B cell (primary cell): ENCODE measurements around the gene TNFAIP8L2. TPM values are rescaled to one million over a fixed set of nuclear protein-coding genes. Genes with fewer than 3 reads are reported as not detected.

Experiments used
- ATAC-seq: fragments of 200-7000 bp; cut with Tn5 transposase; one replicate; pipeline ENCODE4 v1.10.0; 2021; ENCODE audit warnings: low read depth, mild to moderate bottlenecking, moderate number of reproducible peaks, moderate library complexity
- CTCF ChIA-PET: fragments of 350-600 bp; sonication (Branson Sonifier 250); formaldehyde crosslinking; loops from one replicate; lab custom pipeline; 2021; ENCODE audit warnings: antibody characterized with exemption, inconsistent platforms; lab: Charles Lee
- POLR2A ChIA-PET: fragments of 350-600 bp; sonication (Branson Sonifier 250); formaldehyde crosslinking; loops from one replicate; lab custom pipeline; 2021; ENCODE audit warnings: antibody characterized with exemption; lab: Charles Lee
- DNase-seq: peaks from one replicate; pipeline ENCODE4 v3.0.0; 2013
- H2AFZ ChIP-seq: 2 replicates; pipeline ENCODE4 v1.6.1; 2012; ENCODE audit warnings: mild to moderate bottlenecking, low read depth, low read length; ENCODE audit not compliant: insufficient read depth, poor library complexity, severe bottlenecking
- H3K27ac ChIP-seq, 2 donors: 1 replicate in 1 of 2; 2 replicates in 1 of 2; pipeline ENCODE4 v1.5.1; 2012 to 2013; ENCODE audit warnings: low read length in 2 of 2, mild to moderate bottlenecking in 2 of 2, moderate library complexity in 1 of 2
- H3K27me3 ChIP-seq, 4 experiments: fragments of 200-600 bp in 1 of 4; sonication (generic) in 1 of 4; replicated peaks in 1 of 4; 1 replicate in 2 of 4; 2 replicates in 2 of 4; pipeline versions ENCODE4 v1.6.1 to v1.7.0; 2013 to 2016; ENCODE audit warnings: low read length in 3 of 4, mild to moderate bottlenecking in 2 of 4, mixed read lengths in 1 of 4, moderate library complexity in 1 of 4; ENCODE audit not compliant: insufficient read depth in 4 of 4, control insufficient read depth in 3 of 4; ENCODE audit errors: control extremely low read depth in 1 of 4
- H3K36me3 ChIP-seq, 2 experiments: replicated peaks in 1 of 2; 1 replicate in 1 of 2; 2 replicates in 1 of 2; pipeline versions ENCODE4 v1.6.1 to v1.7.1; 2013; ENCODE audit warnings: low read length in 1 of 2; ENCODE audit not compliant: insufficient read depth in 2 of 2, control insufficient read depth in 1 of 2; ENCODE audit errors: control extremely low read depth in 1 of 2, extremely low read depth in 1 of 2
- H3K4me1 ChIP-seq, 2 donors: fragments of 200-600 bp in 1 of 2; sonication (generic) in 1 of 2; 1 replicate in 1 of 2; 2 replicates in 1 of 2; pipeline versions ENCODE4 v1.5.1 to v1.6.1; 2013 to 2017; ENCODE audit warnings: low read length in 2 of 2; ENCODE audit not compliant: control insufficient read depth in 2 of 2, insufficient read depth in 2 of 2
- H3K4me2 ChIP-seq: replicated peaks from 2 replicates; pipeline ENCODE3; 2012; ENCODE audit warnings: mild to moderate bottlenecking, low read depth, low read length; ENCODE audit not compliant: poor library complexity, severe bottlenecking
- H3K4me3 ChIP-seq, 5 experiments: fragments of 200-600 bp in 1 of 5; sonication (generic) in 1 of 5; 1 replicate in 3 of 5; 2 replicates in 2 of 5; pipeline versions ENCODE4 v1.5.1 to v1.7.0; 2011 to 2016; ENCODE audit warnings: low read length in 4 of 5, mild to moderate bottlenecking in 4 of 5, low read depth in 2 of 5, control low read depth in 1 of 5, moderate library complexity in 1 of 5; ENCODE audit not compliant: insufficient read depth in 1 of 5; ENCODE audit errors: control extremely low read depth in 1 of 5, extremely low read depth in 1 of 5
- H3K79me2 ChIP-seq: fragments of 200-600 bp; sonication (generic); one replicate; pipeline ENCODE4 v1.6.0; 2016; ENCODE audit warnings: low read length; ENCODE audit not compliant: control insufficient read depth, insufficient read depth
- H3K9ac ChIP-seq: fragments of 200-600 bp; sonication (generic); 2 replicates; pipeline ENCODE4 v1.6.1; 2017; ENCODE audit warnings: mild to moderate bottlenecking, low read length, moderate library complexity
- H3K9me3 ChIP-seq, 3 donors: one replicate each; pipeline versions ENCODE4 v1.6.1 to v1.7.1; 2013; ENCODE audit warnings: low read length in 2 of 3; ENCODE audit not compliant: control insufficient read depth in 2 of 3, insufficient read depth in 1 of 3; ENCODE audit errors: control extremely low read depth in 1 of 3
- H4K20me1 ChIP-seq: 2 replicates; pipeline ENCODE4 v1.6.0; 2012; ENCODE audit warnings: mild to moderate bottlenecking, low read length; ENCODE audit not compliant: insufficient read depth, control insufficient read depth, poor library complexity, severe bottlenecking
- H3K27ac Mint-ChIP-seq: one replicate; pipeline ENCODE4 v1.8.0; 2021; ENCODE audit warnings: mixed read lengths
- H3K27me3 Mint-ChIP-seq: one replicate; pipeline ENCODE4 v1.8.0; 2021; ENCODE audit warnings: mixed read lengths
- H3K4me1 Mint-ChIP-seq: one replicate; pipeline ENCODE4 v1.8.0; 2021; ENCODE audit warnings: mixed read lengths
- H3K4me3 Mint-ChIP-seq: one replicate; pipeline ENCODE4 v1.8.0; 2021; ENCODE audit warnings: mixed read lengths
- H3K9me3 Mint-ChIP-seq: one replicate; pipeline ENCODE4 v1.8.0; 2022; ENCODE audit warnings: mixed read lengths; ENCODE audit not compliant: insufficient read depth
- EZH2 ChIP-seq: IDR thresholded peaks from 2 replicates; pipeline ENCODE4 v1.6.1; 2012; ENCODE audit warnings: borderline replicate concordance, low read depth, mild to moderate bottlenecking, moderate library complexity, low read length; ENCODE audit not compliant: insufficient read depth, poor library complexity, severe bottlenecking
- WGBS: methylation state at CpG from one replicate; pipeline ENCODE4 v1.1.5; 2013; ENCODE audit warnings: missing lambda C conversion rate; ENCODE audit not compliant: insufficient coverage; 5-methylcytosine and 5-hydroxymethylcytosine counted together
- intact Hi-C: fragments of 100-400 bp; cut with micrococcal nuclease; formaldehyde crosslinking; loops from one replicate; pipeline ENCODE4 v1.10.0; 2022
- polyA plus RNA-seq: library from polyadenylated mRNA; depleted of rRNA; stranded (reverse); fragments of >200 nt; gene quantifications from 2 replicates; pipeline ENCODE4 v1.2.3, GENCODE V29; 2012
- total RNA-seq, 2 donors: library from RNA; stranded (reverse); fragments of 120-200 nt in 1 of 2; gene quantifications; 1 replicate in 1 of 2; 2 replicates in 1 of 2; pipeline versions ENCODE4 v1.2.3 to v1.2.4, GENCODE V29; 2013 to 2022
- TF ChIP-seq, protein P1 (sequence below): fragments of 200-600 bp; IDR thresholded peaks from one replicate; pipeline ENCODE4 v1.8.0; 2022; ENCODE audit warnings: antibody characterized with exemption, mild to moderate bottlenecking

The TNFAIP8L2 gene
- total and polyA plus RNA-seq, 2 donors (not counting 1 experiment from before 2014, with no cell fraction given) = 9.1 to 14.9 TPM

DNA sequence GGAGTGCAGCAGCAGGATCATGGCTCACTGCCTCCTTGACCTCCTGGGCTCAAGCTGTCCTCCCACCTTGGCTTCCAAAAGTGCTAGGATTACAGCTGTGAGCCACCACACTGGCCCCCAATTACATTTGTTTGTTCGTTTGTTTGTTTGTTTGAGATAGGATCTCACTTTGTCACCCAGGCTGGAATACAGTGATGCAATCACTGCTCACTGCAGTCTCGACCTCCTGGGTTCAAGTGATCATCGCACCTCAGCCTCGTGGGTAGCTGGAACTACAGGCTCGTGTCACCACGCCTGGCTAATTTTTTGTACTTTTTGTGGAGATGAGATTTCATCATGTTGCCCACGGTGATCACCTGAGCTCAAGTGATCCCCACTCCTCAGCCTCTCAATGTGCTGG is 35.6 kb downstream of the TNFAIP8L2 start:
- TF ChIP-seq, protein P1, sequence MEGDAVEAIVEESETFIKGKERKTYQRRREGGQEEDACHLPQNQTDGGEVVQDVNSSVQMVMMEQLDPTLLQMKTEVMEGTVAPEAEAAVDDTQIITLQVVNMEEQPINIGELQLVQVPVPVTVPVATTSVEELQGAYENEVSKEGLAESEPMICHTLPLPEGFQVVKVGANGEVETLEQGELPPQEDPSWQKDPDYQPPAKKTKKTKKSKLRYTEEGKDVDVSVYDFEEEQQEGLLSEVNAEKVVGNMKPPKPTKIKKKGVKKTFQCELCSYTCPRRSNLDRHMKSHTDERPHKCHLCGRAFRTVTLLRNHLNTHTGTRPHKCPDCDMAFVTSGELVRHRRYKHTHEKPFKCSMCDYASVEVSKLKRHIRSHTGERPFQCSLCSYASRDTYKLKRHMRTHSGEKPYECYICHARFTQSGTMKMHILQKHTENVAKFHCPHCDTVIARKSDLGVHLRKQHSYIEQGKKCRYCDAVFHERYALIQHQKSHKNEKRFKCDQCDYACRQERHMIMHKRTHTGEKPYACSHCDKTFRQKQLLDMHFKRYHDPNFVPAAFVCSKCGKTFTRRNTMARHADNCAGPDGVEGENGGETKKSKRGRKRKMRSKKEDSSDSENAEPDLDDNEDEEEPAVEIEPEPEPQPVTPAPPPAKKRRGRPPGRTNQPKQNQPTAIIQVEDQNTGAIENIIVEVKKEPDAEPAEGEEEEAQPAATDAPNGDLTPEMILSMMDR = no peak
- TF ChIP-seq EZH2 = no peak
- DNase-seq = no peak
- H3K9ac ChIP-seq = no peak overlapping the region
- Mint-ChIP-seq H3K27me3 (no peaks in the 10 kb centered on the region), H3K9me3 (no peaks in the 10 kb centered on the region), H3K4me3 (no peak overlapping the region), H3K27ac (no peak overlapping the region), H3K4me1 (peaks cover 26% of the 10 kb centered on the region)
- CTCF ChIA-PET = interaction anchor here (0.7 to 0.9 kb wide), 2 partner anchors 21 to 24 kb away, joined by 3 to 5 read pairs; no protein-coding TSS in a partner anchor
- no peak overlapping the region for H2AFZ ChIP-seq
- intact Hi-C loops = no loop called here
- no peaks in the 10 kb centered on the region for H3K9me3 ChIP-seq
- H3K36me3 ChIP-seq = no peaks in the 10 kb centered on the region
- ATAC-seq = no peak
- peaks cover 13 to 22% of the 10 kb centered on the region in 2 donors for H3K4me1 ChIP-seq
- peaks cover 29% of the 10 kb centered on the region for H3K79me2 ChIP-seq
- H3K4me3 ChIP-seq = no peak overlapping the region
- H3K27me3 ChIP-seq = peaks cover 0 to 2% (median 0%) of the 10 kb centered on the region in 4 experiments
- POLR2A ChIA-PET = no interaction called here
- WGBS = 68% methylated on average over 3 of the region's 7 CpGs
- H4K20me1 ChIP-seq = no peaks in the 10 kb centered on the region
- H3K4me2 ChIP-seq = no peak overlapping the region
- H3K27ac ChIP-seq = no peak overlapping the region

DNA sequence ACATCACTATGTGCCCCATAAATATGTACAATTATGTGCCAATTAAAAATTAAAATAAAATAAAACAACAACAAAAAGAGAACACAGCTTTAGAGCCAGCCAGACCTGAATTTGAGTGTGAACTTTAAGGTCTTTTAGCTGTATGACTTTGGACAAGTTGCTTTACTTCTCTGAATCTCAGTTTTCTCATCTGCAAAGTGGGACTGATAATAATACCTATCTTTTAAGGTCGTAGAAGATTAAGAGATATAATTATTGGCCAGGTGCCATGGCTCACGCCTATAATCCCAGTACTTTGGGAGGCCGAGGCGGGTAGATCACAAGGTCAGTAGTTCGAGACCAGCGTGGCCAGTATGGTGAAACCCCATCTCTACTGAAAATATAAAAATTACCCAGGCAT is 36.9 kb downstream of the TNFAIP8L2 start:
- Histone ChIP-seq H4K20me1 (no peaks in the 10 kb centered on the region), H3K27me3 (peaks cover 0 to 2% (median 0%) of the 10 kb centered on the region in 4 experiments), H3K4me1 (peaks cover 17 to 27% of the 10 kb centered on the region in 2 donors), H2AFZ (no peak overlapping the region), H3K27ac (no peak overlapping the region), H3K9ac (no peak overlapping the region), H3K36me3 (no peaks in the 10 kb centered on the region), H3K4me3 (no peak overlapping the region), H3K79me2 (peaks cover 22% of the 10 kb centered on the region), H3K4me2 (no peak overlapping the region), H3K9me3 (no peaks in the 10 kb centered on the region)
- peaks cover 31% of the 10 kb centered on the region for H3K4me1 Mint-ChIP-seq
- no peaks in the 10 kb centered on the region for H3K9me3 Mint-ChIP-seq
- no peak for ATAC-seq
- POLR2A ChIA-PET = interaction anchor here (0.6 kb wide), 2 partner anchors 329 to 1091 kb away, joined by 3 to 4 read pairs; no protein-coding TSS in a partner anchor
- H3K4me3 Mint-ChIP-seq = no peak overlapping the region
- H3K27me3 Mint-ChIP-seq = no peaks in the 10 kb centered on the region
- no peak for DNase-seq
- TF ChIP-seq EZH2 = no peak
- TF ChIP-seq, protein P1 = no peak
- intact Hi-C loops = no loop called here
- CTCF ChIA-PET = interaction anchor here (1.5 kb wide), 1 partner anchor 59 kb away, joined by 6 read pairs; no protein-coding TSS in a partner anchor
- 90% methylated on average over 5 of the region's 6 CpGs for WGBS
- H3K27ac Mint-ChIP-seq = no peak overlapping the region
